ENCODE results near the gene TMPRSS4.

Gene TMPRSS4, protein sequence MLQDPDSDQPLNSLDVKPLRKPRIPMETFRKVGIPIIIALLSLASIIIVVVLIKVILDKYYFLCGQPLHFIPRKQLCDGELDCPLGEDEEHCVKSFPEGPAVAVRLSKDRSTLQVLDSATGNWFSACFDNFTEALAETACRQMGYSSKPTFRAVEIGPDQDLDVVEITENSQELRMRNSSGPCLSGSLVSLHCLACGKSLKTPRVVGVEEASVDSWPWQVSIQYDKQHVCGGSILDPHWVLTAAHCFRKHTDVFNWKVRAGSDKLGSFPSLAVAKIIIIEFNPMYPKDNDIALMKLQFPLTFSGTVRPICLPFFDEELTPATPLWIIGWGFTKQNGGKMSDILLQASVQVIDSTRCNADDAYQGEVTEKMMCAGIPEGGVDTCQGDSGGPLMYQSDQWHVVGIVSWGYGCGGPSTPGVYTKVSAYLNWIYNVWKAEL

DNA sequence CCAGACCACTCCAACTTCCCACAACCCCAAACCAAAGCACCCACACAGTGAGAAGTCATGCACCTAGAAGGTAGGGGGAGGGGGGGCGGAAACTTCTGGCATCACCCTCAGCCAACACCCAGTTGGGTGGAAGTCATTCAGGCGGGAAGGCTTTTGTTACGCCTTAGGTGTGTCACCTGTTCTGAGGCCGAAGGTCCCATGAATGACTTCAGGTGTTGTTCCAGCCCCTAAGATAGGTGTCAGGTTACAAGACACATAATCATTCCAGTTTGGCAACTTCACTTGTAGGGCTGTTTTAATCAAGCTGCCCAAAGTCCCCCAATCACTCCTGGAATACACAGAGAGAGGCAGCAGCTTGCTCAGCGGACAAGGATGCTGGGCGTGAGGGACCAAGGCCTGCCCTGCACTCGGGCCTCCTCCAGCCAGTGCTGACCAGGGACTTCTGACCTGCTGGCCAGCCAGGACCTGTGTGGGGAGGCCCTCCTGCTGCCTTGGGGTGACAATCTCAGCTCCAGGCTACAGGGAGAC, at the start of gene TMPRSS4:
TMPRSS4 (plus strand) TSS at position 325 of the 528 bp plus-strand sequence. CDS start 225 bp downstream, outside the sequence.
- DNase-seq = peak; percentile 87

DNA sequence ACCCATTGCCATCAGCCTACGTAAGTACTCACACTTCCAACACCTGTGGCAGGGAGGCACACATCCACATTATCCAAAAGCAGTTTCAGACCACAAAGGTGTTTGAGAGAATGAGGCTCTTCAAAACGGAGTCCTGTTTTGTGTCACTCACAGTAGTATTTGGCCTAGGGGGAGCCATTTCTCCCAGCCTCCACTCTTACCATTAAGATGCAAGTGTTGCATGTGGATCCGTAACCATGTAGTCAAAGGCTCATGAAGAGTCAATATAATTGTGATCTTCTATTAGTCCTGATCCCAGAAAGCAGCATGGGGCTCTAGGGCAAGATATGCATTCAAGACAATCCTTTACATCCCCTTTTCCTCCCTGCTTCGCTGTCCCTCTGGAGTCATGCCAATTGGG, 49.2 kb upstream of the TMPRSS4 start:
- no peak for DNase-seq

DNA sequence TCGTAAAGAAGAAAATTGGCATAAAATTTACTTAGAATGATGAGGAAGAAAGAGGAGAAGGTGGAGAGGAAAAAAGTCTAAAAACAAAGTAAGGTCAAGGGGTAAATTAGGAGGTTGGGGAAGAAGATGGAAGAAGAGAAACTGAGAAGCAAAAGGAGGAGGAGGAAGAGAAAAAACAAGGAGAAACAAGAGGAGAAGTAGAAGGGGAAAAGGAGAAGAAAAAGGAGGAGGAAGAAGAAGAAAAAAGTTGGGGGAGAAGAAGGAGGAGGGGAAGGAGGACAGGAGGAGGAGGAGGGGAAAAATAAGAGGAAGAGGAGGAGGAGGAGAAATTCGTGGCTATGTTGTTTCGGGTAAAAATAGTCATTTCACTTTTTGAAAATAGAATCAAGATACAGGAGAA, 48.3 kb upstream of the TMPRSS4 start:
- no peak for DNase-seq

DNA sequence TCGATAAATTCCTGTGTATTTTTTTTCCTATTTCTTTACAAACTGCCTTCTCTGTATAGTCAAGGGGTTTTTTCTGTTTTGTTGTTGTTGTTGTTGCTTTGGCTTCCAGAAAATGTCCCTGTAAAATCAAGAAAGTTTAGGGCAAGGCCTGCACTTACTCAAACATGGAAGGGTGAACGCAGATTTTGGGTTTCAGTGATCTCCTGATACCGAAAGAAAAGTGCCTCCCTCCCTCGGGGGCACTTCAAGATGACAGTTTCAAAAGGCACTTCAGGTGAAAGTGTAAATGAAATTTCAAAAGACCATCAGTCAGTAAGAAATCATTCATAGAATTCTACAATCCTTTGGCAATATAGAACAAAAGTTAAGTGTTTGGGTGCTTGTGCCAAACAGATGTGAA, 43.4 kb upstream of the TMPRSS4 start:
- no peak for DNase-seq

DNA sequence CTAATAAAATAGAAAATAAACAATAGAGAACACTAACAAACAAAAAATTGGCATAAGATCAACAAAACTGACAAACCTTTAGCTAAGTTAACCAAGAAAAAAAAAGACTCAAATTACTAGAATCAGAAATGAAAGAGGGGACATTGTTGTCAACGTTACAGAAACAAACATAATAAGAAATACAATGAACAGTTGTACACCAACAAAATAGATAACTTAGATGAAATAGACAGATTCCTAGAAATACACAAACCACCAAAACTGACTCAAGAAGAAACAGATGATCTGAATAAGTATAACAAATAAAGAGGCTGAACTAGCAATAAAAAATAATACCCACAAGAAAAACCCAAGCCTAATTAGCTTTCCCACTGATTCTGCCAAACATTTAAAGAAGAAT, 34.7 kb upstream of the TMPRSS4 start:
- no peak for DNase-seq

DNA sequence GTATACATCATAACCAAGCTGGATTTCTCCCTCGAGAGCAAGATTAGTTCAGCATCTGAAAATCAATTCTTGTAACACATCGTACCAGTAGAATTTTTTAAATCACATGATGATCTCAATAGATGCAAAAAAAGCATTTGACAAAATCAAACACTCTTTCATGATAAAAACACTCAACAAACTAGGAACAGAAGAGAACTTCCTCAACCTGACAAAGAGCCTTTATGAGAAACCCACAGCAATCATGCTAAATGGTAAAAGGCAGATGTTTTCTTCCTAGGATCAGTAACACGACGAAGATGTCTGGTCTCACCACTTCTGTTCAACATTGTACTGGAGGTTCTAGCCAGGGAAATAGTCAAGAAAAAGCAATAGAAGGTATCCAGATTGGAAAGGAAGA, 34.1 kb upstream of the TMPRSS4 start:
- no peak for DNase-seq

DNA sequence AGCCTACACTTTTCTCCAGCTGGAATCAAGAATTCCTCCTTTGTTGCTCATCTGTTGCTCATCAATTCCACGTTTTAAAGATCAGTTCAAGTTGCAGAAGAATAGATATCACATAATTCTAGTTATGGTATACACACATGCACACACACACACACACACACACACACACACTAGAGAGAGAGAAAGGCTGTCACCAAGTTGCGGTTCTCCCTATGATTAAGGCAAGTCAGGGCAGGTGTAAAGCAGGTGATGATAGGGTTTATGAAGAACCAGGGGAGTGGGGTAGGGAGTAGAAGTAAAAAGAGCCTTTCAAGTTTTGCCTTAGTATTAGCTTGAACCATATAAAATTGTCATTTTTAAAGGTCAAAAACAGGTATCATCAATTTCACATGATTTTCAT, 31.7 kb upstream of the TMPRSS4 start:
- peak; percentile 77 for DNase-seq

DNA sequence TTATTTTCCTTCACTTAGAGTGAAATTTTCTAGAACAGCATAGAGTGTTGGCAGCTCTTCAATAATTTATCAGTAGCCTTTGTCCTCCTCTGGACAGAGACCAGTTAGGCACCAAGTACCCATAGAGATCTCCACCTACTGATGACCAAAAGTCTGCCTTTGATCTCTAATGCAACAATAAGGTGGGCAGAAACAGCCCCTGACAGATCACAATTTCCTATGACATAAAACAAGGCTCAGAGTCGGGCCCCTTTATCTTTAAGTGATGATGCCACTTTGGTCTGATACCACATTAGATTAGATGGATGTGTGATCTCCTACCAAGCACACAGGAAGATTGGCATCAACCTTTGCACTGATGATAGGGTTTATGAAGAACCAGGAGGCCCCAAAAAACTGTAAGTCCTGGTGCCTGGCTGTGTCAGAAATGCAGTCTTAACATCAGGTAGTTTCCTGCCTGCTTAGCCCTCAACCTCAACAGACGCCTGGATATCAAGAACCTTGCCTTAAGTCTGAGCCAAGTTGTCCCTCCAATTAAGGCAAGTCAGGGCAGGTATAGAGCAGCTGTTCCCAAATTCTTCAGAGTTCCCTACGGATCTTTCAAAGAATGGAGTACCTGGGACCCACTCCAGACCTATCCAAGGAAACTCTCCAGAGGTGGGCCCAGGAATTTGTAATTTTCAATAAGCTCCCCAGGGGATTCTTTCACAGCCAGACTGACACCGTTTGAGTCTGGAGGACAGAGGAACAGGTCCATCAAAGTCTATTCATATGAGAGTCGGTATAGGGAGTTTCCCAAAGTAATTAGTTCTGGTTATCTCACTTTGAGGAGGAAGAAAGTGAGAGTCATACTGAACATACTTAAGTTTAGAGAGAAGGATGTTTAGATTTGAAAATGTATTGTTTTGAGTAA, 30.6 kb upstream of the TMPRSS4 start:
- DNase-seq = peak; percentile 78

DNA sequence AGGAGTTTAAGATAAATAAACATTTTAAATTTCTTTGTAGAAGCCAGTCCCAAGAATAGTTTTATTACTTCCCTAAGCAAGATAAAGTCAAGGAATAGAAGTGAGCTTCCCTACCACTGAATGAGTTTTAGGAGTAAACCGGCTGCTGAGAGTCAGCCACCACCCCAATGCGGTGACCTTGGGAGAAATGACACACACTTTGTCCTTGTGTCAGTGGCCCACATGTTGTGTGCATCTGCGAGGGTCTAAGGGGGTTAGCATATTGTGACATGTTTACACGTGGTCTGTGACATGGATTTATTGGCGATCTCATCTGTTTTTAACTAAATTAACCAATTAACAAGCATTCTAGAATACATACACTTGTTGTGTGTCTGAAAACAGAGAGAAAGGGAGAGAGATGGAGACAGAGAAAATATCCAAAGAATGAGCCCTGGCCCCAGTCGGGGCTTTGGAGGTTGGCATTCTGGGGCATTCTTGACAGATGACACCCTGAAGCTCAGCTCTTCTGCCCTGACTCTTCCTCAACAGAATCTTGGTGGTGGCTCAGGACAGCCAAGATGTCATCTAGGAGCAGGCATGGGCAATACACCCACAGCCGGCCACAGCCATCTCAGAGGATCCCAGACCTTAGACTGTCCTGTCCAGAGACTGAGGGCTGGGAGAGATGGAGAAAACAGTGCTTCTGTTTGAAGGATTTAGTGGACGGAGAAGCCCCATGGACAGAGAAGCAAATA, 29.7 kb upstream of the TMPRSS4 start:
- DNase-seq = no peak

DNA sequence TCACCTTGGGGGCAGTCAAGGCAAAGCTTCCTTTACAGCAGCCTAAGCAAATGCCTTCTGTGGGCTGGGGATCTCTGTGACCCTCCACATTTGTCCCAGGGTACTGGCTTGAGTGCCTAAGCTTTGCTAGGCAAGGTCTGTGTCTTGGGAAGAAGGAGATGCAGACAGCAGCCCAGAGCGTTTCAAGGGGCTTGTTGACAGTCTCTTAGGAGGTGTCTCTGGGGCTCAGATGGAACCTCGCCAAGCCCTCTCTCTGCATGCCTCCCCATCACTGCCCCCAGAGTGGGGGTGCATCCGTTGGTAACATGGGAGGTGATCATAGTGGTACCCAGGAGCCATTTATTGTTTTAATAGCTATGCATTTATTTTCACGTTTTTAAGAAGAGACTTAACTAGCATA, 29.1 kb upstream of the TMPRSS4 start:
- DNase-seq = no peak

DNA sequence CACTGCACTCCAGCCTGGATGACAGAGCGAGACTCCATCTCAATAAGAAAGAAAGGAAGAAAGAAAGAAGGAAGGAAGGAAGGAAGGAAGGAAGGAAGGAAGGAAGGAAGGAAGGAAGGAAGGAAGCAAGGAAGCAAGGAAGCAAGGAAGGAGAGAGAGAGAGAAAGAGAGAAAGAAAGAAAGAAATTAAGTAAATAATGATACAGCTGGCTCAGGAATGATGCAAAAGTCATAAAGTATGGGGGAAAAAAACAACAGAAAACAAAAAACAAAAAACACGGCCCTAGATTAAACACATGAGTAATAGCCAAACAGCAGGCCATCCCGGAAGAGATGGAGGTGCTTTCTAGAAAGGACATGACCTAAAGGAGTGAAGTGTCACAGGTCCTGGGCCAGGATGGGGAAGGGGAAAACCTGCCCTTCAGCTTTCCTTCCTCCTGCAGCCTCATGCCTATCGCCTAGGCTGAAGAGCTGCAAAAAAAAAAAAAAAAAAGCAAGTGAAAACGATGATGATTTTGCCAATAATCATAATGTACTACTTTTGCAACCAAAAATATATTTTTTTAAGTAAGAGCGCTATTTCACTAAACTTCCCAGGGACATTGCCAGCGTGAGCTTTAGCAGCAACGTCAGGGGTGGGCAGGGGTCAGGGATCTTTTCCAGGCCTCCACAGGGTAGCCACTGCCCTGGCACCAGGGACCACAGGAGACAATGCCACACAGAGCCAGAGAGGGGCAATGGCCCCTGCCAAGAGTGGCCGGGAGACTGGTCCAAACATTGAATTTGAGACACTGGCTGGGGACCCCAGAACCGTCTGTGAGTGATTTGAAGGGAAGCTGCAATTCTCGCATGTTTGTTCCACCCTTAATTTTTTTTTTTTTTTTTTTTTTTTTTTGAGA, 28.2 kb upstream of the TMPRSS4 start:
- DNase-seq = no peak

DNA sequence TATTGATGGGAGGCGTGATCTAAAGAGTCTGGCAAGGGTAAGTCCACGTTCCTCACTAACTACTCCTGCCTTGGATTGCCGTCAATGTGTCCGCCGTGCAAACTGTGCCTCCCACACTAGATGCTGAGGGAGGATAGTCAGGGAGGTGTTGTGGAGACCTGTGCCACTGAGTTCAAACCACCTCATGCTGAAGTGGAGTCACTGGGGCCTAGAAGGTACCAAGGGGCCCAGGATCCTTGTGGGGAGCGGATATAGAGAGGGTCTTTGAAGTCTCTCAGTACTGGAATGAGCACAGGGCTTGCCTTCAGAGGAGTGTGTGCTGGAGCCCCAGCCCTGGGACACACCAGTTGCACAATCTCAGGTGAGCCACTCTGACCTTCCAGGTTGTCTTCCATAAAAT, 27.1 kb upstream of the TMPRSS4 start:
- DNase-seq = no peak

DNA sequence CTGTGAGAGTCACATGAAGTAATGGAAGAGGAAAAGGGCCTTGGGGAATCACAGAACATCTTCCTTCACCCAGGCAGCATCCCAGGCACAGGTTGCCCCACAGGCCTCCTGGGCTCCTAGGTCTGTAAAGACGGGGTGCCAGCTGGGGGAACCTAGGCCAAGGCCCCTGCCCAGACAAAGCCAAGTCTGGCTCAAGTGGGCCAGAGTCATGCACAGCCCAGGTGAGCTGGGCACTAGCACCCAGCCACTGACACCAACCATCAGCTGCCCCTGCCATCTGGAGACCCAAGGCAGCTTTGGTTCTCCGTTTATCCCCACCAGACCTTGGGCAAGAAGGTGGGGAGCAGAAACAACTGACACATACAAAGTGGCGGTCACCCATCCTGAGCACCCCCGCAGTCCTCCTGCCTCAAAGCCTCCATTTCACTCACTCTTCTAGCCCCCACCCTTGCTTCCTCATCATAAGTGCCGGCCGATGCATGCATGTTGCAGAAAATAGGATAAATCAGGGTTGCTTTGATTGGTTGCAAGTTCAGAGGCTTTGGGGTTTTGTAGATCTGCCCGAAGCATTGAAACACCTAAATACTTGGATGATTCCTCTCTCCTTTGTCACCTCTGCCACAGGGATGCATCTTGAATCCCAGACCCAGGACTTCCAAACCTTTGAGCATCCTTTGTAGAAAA, 26.5 kb upstream of the TMPRSS4 start:
- no peak for DNase-seq

DNA sequence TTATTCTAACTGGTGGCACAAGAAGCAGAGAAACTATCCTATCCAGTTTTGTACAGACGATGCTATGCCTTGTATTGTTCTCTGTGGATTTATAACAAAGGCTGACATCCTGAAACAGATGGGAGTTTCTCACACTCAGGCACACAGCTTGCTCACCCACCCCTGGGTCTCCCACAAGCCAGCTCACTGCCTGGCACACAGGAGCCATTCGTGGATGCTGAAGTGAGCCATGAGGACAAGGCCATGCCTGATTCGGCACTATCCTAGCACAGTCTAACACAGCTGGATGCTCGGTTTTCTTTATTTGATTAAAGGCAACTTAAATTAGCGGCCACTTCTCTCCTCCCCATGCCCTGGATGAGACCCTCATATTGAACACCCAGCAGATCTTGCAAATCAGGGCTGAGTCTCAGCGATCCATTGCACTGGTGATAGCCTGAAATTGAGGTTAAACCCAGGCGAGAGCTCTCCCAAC, 25.7 kb upstream of the TMPRSS4 start:
- no peak for DNase-seq

DNA sequence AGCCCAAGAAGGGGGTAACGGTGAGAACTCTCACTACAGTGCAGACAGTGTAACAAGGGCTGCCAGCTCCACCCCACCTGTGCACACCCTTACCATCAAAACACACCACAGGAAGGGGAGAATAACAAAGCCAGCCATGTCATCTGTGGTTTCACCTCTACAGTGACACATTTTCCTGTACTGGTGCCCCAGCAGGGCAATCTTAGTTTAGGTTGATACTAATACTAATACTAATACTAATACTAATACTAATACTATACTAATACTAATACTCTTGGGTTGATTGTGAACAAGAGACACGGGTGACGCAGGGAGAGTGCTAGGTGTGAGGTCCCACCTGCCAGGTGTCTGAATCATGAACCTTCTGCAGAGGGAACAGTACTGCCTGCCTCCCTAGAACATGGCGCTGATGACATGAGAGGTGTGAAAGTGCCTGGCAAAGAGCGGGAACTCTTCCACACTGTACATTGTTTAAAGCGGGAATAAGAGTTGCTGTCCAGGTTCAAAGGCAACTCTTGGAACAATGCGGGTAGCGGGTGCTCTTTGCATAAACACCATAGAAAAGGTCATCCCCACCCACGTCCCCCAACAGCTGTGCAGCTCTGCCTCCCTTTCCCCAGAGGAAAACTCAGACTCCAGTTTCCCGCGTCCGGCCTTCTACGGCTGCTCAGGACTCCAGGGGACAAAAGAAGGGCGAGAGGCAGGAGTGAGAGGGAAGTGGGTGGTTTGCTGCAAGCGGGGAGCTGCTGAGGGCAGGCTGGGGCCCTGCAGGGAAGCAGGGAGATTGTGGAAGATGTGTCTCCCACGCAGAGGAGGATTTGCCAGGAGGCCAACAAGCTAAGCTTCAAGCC, 25.0 kb upstream of the TMPRSS4 start:
- DNase-seq = peak; percentile 21

DNA sequence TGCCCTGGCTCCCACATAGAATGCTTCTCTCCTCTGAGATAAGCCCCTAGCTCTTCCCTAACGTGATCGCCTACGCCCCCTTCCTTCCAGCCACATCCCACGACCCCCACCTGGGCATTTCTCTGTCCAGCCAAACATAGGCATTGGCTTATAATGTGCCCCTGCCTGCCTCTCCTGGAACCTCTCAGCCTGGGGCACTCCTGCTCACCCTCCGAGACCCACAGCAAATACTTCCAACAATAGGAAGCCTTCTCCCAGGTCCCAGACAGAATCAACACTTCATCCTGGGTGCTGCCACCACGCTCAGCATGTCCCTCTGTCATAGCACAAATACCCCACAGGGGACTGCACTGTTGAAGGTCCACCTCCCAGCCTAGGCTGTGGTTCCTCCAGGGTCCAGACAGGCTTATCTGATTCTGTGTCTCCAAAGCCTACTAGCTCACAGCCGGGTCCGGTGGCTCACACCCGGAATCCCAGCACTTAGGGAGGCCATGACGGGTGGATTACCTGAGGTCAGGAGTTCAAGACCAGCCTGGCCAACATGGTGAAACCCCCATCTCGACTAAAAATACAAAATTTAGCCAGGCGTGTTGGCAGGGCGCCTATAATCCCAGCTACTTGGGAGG, 24.2 kb upstream of the TMPRSS4 start:
- DNase-seq = peak; percentile 21

DNA sequence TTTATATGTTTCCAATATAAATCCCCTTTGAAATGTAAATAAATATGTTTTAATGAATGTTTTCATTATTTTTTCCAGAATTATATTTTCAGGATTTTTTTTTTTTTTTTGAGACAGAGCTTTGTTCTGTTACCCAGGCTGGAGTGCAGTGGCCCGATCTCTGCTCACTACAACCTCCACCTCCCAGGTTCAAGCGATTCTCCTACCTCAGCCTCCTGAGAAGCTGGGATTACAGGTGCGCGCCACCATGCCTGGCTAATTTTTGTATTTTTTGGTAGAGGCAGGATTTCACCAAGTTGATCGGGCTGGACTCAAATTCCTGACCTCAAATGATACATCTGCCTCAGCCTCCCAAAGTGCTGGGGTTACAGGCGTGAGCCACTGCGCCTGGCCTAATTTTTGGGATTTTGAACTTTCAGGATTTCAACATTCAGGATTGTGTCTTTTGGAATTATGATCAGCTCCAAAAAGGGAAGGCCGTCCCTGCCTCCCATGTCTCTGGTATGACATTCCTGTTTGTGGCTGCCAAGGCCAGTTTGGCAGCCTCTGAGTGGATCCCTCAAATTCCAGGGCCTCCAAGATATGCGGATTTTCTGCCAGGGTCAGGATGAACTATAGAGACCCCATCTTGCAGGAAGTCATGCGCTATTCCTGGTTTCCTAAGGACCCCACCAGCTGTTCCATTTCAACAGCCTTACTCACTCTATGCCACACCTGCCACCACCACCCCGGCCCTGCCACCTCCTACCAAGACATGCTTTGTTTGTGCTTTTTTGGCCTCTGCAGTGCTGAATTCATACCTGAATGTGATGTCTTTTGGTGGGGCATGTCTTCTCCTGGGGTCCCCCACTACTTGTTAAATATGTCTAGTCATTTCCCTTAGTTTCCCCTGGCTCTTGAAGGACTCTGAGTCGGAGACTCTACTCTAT, 21.9 kb upstream of the TMPRSS4 start:
- no peak for DNase-seq

DNA sequence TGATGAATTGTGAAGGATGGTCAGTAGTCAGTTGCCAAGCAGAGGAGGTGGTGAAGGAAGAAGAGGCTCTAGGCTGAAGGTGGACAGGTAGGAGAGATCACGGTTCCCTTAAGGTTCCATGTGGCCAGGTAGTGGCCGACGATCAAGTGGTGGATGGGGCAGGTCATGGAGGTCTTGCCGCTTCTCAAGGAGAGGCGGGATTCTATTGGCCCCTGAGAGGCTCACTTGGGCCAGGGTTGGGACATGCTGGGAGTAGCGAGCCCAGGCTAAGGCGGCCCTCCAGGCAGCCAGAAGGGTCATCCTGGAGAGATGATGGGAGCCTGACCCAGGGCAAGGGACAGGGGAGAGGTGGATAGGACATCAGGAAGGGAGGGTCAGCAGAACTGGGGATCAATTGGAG, 20.9 kb upstream of the TMPRSS4 start:
- no peak for DNase-seq
